Ramos (cell line): ENCODE data around the gene CSRNP3.

Source experiments
- in situ Hi-C: fragments of 300-500 bp; cut with MboI; formaldehyde crosslinking; loops from one replicate; pipeline ENCODE4 v1.14.3; 2022; ENCODE audit warnings: low sequenced_read_pairs; ENCODE audit not compliant: unreplicated experiment

The CSRNP3 gene

DNA sequence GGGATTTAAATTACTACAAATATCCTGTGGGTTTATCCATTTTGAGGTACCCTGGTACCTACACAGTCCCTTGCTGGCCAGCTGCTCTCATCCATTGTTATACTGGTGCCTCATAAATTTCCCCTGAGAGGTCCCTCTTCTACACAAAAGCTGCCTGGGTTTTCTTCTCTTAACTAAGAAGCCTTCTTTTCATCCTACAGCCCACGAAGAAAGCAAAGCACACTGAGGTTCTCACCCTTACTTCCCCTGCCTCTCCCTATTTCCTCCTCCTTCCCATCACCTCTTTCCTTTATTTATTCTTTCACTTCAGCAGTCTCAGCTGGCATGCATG is 154.9 kb downstream of the CSRNP3 start:
- in situ Hi-C loops: no loop called here

DNA sequence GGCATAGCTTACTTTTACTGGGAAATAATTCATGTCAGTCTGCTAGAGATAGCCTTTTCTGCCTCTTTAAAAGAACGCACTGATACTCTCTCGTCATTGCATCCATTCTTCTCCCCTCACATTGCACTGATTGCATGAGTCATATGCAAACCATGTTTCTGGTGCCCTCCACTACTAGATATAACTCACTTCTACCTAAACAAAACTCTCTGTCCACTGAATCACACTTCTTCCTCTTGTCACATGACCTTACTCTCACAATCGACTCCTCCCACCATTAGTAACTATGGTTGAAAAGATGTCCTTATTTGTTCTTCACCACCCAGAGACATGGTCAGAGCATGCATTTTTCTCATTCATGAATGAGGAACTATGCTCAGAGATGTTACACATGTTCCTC is 158.0 kb downstream of the CSRNP3 start:
- in situ Hi-C loops: no loop called here

DNA sequence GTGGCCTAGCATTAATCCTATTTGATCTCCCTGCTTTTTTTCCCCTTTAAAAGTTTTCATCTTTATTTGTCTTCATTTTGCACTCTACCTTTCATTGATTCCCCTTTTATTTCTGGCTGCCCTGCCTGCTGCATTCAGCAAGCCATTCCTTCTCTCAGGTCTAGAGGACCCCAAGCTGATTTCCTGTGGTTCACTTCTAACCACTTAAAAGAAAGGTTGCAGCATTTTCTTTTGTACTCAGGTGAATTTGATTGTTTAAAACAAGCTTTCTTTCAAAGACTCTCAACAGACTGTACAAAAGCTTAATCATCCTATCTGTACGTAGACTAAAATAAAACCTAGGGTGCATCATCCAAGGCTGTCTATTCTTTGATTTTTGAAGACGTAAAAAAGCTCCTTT is 160.3 kb downstream of the CSRNP3 start:
- in situ Hi-C loops: no loop called here

DNA sequence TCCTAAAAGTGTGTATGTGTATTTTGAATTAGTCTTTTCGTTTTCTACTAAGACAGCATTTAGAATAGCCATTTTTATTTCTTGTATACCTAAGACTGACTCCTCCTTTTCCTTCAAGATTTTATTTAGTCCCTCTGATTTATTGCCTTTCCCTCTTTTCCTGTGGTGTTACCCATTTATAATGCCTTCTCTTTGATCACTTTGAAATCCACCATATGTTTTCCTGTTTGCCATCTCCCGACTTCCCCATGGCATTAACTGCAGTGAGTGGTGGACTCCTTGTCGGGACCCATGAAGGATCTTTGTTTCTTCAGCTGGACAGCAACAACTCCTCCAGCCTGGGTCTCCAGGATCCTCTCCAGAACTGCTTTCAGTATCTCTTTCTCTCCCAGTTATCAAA is 160.7 kb downstream of the CSRNP3 start:
- in situ Hi-C loops: no loop called here

DNA sequence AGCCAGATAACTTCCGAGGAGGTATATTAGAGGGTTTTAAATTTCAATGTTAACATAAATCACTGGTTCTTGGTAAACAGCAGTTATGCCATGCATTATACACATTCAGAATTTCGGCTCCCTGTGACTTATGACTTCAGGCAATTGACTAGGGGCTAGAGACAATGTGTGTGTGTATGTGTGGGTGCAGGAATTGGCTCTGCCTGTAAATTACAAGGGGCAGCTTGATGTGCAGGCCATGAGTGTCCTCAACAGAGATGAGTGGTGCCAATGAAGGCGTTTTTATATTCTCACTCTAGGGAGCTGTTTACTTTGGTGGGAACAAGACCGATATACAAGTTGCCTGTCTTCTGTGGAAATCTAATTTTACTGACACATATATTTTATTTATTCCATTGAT is 161.6 kb downstream of the CSRNP3 start:
- in situ Hi-C loops: no loop called here

DNA sequence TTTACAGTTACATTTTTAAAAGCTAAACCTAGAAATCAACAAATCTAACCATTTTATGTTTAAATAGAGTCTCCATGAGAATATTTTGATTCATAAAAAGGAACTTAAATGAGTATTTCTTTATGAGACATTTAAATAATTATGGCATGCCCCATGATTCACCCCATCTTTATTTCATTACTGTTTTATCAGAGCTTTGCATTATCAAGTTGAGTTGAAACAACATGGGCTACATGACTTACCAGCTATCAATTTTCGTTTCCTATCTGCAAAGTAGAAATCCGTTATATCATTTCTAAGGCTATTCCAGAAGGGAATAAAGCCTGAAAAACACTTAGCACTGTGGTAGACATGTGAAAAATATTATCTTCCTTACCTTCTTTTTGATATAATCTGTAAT is 163.1 kb downstream of the CSRNP3 start:
- in situ Hi-C loops: no loop called here

DNA sequence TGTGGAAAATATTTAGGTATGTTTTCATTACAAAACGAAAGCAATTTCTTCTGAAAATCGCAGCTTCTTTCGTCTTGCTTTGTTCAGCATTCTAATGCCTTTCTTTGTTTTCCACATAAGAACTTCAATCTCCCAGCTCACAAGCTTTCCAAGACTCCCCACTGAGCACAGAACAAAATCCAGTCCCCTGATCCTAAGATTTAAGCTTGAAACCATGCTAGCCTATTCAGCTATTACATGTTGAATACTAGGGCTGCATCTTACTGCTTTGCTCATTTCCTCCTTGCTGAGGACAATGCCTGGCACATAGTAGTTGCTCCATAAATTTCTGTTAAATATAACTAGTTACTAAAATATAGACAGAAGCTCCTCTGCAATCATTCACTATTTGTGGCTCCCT is 163.9 kb downstream of the CSRNP3 start:
- in situ Hi-C loops: no loop called here

DNA sequence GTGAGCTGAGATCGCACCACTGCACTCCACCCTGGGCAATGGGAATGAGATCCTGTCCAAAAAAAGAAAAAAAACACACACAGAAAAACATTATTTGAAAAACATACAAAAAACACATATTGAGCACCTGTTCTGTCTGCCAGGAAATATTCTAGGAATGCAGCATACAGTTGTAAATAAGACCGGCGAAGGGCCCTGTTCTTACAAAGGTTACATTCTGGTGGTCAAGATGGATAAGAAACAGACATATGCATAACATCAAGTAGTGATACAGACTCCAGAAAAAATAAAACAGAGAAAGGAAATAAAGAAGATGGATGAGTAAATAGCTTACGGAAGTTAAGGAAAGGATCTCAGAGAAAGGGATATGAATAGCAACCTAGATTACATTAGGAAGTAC is 164.8 kb downstream of the CSRNP3 start:
- in situ Hi-C loops: no loop called here

DNA sequence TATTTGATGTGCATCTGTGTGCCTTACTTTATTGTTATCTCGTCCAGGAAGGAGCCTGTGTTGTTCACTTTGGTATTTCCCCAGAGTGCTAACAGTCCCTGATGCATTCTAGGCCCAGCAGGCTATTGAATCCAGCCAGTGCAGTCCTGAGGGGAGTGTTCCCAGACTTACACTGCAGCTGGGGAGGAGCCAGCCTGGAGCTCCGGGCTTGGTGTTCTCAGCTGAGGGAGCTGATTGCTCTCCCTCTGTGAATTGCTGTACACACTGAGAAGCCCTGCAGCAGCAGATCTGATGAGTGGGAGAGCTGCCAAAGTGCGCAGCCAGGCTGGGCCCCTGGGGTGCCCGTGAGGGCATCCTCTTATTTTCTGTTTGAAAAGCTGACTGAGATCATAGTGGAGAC is 165.4 kb downstream of the CSRNP3 start:
- in situ Hi-C loops: no loop called here

DNA sequence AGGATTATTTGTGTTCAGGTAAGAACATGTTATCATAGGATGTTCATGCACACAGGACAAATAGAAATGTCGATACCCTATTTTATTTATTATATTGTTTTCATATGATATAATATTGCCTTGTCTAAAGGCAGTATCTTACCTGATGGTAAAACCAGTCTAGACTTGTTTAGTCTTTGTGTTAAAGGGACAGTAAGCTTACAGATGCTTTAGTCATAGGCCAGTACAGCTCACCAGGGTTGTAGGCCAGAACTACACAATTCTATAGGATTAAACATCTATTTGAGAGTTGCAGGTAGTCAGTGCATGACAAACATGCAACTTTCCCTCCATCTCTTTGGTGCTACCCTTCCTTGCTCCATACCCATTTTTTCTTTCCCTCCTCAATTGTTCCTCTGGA is 166.0 kb downstream of the CSRNP3 start:
- in situ Hi-C loops: no loop called here

DNA sequence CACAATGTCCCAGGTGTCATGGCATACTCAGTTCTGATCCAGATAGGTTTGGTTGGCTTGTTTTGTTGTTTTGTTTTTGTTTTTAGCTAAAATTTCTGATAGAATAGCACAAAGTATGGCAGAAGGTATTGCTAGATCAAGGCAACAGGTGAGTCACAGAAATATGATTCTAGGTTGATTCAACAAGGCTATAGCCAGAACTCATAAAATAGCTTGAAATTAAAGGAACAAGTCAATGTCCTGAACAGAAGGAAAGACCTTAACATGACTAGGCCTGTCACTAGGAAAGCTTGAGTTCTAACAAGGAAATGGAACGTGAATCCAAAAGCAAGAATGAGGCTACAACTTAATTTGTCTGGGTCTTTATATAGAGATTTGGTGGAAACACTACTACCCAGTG is 167.5 kb downstream of the CSRNP3 start:
- in situ Hi-C loops: no loop called here

DNA sequence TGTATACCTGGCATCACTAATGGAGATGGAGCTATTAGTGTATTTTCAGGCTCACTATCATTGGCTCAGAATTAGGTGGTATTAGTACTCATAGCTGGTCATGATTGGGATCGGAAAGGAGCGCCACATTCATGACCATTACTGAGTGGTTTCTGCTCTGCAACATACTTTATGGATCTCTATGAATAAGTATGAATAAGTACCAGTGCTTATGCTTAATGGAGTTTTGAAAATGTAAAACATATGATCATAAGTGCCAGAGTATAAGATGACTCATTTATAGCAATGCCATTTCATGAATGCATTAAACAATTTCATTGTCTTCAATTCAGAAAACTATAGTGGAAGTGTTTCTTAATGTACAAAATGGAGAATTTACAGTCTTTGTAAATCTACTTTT is 167.9 kb downstream of the CSRNP3 start:
- in situ Hi-C loops: no loop called here

DNA sequence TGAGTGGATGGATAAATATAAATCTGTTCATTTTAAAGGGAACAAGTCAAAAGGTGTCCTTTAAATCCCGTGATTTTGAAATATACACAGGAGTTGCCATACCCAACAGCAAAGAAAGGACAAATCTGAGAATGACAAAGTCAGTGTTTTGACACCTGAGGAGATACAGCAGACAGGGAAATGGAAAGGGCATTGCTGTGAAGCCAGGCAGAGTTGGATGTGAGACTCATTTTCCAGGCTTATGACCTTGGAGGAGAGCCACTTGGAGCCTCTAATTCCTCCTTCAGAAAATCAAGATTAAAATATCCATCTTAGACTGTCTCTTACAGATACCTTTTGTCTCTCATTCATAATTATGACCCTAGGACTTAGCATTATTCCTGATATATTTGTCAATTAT is 170.0 kb downstream of the CSRNP3 start:
- in situ Hi-C loops: no loop called here

DNA sequence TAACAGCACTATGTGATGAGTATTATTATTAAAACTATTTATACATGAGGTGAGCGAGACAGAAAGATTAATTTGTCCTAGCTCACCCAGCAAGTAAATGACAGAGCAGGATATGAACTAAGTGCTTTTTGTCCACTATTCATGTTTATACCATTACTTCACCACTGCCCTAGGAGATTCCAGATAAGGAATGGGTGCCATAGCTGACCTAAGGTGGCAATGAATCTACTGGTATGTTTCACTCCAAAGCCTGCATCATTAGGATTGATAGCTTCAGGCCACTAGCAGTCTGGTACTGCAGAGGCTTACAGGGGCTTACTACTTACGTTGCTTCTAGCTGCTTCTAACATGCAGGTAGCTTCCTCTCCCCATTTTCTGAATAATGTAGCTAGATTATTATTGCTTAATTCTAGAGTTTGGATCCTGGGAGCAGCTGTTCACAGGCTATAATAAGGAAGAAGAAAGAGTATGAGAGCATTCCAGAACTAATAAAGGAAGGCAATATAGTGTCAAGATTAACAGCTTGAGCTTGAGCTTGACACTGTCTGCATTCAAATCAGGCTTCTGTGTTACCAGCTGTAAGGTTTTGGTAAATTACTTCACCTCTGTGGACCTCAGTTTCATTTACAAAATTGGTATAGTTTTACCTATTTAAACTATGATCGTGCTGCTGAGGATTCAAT is 170.9 kb downstream of the CSRNP3 start:
- in situ Hi-C loops: no loop called here

DNA sequence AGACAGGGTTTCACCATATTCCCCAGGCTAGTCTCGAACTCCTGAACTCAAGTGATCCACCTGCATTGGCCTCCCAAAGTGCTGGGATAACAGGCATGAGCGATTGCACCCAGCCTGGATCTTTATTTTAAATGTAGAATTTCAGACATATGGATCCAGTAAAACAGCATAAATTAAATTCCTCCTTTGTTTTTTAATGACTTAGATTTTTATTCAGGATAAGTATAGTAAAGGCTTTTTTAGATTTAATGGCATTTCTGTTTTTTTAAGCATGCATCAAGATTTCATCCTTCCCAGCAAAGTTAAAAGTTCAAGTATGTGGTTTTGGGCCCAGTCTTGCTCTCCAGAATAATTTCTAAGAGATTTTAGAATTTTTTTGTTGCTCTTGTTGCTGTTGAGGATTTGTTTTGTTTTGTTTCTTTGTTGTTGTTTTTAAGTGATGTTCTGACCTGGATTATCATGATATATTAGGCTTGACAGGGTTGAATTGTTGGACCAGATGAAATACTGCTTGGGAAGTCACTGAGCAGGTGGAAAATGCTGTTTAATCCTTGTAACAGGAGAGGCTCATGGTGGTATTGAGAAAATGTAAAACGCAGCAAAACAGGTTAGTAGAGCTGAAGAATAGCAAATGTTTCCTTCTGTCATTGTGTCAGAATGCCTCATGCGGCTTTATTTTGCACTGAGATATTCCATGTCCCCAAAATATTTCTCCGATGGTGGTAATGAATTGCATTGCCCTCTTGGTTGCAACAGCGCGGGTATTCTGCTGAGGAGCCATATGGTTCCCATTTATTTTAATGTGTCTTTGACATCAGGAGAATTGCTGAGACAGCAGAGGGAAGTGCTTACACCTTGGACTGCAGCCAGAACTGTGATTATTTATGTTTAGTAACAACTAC is 176.7 kb downstream of the CSRNP3 start:
- in situ Hi-C loops: no loop called here

DNA sequence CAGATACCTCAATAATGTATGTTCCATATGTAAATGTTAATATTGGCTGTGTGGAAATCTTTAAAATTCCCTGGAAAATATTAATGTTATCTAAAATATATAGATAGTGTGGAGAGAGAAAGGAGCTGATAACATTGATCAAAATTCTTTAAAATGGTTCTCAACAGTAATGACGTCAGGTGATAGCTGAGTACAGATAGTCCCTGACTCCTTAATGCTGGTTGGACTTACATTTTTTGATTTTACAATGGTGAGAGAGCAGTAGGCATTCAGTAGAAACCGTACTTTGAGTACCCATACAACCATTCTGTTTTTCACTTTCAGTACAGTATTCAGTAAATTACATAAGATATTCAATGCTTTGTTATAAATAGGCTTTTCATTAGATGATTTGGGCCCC is 177.9 kb downstream of the CSRNP3 start:
- in situ Hi-C loops: no loop called here

DNA sequence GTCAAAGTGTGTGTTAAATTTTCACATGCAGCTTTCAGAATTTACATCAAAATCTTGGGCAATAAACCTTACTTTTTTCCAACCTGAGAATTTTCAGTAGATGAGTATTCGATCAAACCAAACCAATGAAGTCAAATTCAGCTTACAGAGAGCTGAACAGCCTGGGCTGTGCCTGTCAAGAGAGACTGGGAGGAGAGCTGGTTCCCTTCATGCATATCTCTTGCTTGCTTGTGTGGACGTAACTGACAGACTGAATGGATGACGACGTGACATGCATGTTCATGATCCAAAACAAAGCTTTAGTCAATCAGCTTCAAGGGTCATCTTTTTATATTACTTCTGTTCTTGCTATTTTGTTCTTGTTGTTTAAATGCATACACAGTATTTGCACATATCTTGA is 179.3 kb downstream of the CSRNP3 start:
- in situ Hi-C loops: no loop called here

DNA sequence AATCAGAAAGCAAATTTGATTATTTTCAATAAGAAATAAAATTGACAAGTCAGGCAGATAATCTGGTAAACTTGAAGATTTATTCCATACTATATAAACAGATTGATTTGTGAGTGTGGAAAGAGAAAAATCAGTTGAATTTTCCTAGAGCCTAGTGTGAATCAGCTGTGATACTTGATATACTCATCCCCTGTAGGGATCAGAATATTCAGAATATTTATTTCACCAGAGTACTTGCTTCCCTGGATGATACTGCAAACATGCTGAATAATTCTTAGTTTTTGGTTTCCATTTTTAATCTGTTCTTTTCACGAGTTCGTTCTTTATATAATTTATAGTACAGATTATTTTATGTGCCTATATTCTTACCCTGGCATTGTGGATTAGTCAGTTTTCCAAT is 181.7 kb downstream of the CSRNP3 start:
- in situ Hi-C loops: no loop called here

DNA sequence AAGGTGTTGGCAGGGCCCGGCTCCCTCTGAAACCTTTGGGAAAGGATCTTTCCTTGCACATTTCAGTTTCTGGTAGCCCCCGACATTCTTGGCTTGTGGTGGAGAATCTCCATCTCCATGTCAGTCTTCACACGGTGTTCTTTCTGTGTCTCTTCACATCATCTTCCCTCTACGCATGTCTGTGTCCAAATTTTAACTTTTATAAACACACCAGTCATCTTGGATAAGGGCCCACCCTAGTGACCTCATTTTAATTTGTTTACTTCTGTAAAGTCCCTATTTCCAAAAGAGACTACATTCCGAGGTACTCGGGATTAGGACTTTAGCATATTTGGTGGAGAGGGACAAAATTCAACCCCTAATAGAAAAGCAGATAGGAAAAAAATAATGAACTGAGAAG is 186.2 kb downstream of the CSRNP3 start:
- in situ Hi-C loops: no loop called here

DNA sequence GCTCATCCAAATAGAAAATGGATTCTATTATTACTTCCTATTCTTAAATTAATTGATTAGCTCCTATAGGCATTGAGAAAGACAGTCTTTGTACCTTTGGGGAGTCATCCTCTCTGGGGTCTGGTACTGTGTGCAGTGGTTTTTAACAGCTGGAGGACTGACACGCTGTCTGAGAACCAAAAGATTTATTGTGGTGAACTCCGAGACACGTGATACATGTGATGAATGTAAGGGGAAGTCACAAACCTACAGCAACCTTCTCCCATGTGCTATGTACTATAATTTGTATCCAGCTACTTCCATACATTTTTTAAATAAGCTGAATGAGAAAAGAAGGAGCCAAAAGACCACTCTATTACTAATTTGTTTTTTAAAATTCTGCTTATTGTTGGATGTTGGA is 190.9 kb downstream of the CSRNP3 start:
- in situ Hi-C loops: no loop called here

DNA sequence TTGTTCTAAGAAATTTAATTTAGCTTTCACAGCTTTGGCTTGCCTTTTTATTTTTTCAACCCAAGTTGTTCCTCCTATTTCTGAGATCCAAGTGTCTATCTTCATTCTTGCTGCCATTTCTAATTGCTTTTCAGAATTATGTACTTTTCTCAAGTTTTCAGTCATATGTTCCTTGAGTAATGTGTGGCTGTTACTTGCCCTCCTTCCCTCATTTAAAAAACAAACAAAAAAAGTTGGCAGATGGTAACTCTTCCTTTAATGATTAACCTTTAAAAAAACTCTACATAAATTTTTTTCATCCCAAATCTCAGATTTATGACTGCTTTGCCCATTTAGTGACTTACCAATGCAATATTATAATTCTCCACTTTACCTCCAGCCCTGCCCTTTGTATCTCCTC is 193.2 kb downstream of the CSRNP3 start:
- in situ Hi-C loops: no loop called here

DNA sequence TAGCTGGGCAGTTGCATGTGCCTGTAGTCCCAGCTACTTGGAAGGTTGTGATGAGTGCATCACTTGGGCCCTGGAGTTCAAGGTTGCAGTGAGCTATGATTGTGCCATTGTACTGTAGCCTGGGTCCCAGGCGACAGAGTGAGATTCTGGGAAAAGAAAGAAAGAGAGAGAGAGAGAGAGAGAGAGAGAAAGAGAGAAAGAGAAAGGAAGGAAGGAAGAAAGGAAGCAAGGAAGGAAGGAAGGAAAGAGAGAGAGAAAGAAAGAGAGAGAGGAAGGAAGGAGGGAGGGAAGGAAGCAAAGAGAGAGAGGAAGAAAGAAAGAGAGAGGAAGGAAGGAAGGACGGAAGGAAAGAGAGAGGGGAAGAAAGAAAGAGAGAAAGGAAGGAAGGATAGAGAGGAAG is 196.1 kb downstream of the CSRNP3 start:
- in situ Hi-C loops: no loop called here
